Stomach (tissue), 4 donors: ENCODE results near the gene RBMX.

Experiments used
- EP300 ChIP-seq: sonication (generic); formaldehyde crosslinking; IDR thresholded peaks from one replicate; pipeline ENCODE4 v1.6.1; 2017; ENCODE audit warnings: antibody characterized with exemption
- POLR2AphosphoS5 ChIP-seq, 3 donors: sonication (generic); formaldehyde crosslinking; IDR thresholded peaks; one replicate each; pipeline ENCODE4 v1.6.1; 2016; ENCODE audit warnings: antibody characterized with exemption in 3 of 3
- TF ChIP-seq, protein P1 (sequence below), 7 experiments: fragments of 450-650 bp in 4 of 7; fragments of 200-600 bp in 3 of 7; sonication (generic) in 3 of 7; IDR thresholded peaks; one replicate each; pipeline ENCODE4 v1.5.1; 2016 to 2019; ENCODE audit warnings: antibody characterized with exemption in 7 of 7, control low read depth in 2 of 7, mild to moderate bottlenecking in 1 of 7

DNA sequence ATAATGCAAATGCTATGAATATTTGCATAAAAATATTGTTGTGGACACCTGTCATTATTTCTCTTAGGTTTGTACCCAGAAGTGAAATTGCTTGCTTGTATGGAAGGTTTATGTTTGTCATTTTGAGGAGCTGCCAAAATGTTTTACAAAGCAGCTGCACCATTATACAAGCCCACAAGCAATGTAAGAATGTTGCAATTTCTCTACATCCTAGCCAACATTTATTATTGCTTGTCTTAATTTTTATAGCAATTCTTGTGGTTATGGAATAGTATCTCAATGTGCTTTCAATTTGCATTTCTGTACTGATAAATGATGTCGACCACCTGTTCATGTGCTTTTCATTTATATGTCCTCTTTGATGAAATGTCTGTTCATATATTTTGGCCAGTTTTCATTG lies 18.7 kb upstream of the RBMX start:
- TF ChIP-seq POLR2AphosphoS5 (IDR thresholded peaks at IDR 0.05), result no peak
- TF ChIP-seq, protein P1, sequence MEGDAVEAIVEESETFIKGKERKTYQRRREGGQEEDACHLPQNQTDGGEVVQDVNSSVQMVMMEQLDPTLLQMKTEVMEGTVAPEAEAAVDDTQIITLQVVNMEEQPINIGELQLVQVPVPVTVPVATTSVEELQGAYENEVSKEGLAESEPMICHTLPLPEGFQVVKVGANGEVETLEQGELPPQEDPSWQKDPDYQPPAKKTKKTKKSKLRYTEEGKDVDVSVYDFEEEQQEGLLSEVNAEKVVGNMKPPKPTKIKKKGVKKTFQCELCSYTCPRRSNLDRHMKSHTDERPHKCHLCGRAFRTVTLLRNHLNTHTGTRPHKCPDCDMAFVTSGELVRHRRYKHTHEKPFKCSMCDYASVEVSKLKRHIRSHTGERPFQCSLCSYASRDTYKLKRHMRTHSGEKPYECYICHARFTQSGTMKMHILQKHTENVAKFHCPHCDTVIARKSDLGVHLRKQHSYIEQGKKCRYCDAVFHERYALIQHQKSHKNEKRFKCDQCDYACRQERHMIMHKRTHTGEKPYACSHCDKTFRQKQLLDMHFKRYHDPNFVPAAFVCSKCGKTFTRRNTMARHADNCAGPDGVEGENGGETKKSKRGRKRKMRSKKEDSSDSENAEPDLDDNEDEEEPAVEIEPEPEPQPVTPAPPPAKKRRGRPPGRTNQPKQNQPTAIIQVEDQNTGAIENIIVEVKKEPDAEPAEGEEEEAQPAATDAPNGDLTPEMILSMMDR (IDR thresholded peaks at IDR 0.05), result no peak
- no peak for TF ChIP-seq EP300
